ENCODE data around the gene IGF1.
"Not testable (repeated sequence)": the region's sequence is repeated elsewhere in the genome, so short reads cannot be mapped to it uniquely, and the experiment has no call there.

Gene IGF1

DNA sequence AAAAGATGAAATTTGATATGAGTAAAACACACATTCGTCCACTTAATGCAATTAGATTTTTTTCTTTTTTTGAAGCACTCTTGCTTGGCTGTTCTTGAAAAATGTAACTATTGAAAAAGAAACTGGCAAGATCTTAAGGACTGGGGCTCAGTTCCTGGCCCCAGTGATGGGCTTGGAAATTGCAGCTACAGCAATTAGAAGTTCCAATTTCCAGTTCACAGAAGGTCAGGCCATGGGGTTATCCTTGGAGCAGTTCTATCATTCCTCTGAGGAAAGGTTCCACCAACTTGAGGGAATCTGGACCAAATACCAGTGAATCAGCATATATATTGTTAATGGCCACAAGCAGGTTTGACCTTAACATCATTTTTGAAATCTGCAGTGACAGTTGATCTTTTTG lies 18.9 kb downstream of the IGF1 start:
- DNase-seq (ENCODE audit: low read depth) = no peak

DNA sequence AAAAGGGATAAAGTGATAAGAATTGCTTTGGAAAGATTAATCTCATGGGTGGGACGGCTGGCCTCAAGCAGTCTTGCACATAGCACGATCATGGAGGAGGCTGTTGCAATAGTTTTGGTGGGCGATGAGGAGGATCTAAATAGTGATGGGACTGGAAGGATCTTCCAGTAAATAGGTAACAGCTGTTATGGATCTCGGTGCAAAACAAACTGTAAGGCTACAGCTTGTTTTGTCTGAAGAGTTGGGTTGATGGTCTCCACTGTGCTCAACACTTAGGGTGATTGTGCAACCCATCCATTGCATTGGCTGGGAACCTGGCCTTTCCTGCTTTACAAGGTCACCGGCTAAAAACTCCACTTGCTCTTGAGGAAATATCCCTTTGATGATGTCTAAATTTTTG lies 21.0 kb downstream of the IGF1 start:
- DNase-seq (ENCODE audit: low read depth) = no peak

DNA sequence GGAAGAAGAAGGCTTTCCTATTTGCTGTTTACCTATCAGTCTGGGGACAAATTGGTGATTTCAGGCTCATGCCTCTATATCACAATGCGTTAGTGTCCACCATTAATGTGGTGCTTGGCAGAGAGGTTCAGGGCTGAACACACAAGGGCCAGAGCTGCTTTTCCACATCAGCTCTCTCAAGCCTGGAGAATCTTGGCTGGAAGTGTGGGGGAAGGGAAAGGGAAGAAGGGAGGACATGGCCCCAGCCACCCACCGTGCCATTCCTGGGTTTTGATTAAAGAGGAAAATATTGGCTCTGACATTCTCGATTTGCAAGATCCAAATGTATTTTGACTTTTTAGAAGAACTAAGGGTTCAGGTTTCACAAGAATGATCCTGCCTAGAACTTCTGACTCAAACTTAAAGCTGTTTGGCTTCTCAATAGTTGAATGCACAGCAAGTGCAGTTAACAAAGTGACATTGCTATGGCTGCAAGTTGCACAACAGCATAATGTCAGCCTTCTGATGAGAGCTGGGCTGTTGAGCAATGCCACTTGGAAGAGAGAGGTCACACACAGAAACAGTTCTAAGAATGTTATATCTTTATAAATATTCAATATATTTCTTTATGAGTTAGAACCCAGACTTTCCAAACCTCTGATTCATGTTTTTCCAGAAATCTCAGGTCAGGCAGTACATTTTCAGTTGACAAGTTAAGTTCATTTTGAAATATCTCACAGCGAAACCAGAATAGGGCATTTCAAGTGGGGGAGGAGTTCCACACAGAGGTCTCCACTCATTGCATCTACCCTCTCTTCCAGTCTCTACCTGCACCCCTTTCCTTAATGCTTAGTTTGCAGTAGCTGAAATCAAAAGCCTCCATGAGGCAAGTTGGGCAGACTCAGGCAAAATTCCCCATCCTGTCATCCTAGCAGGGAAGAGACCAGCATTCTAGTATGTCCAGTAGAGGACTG lies 25.3 kb downstream of the IGF1 start:
- no peak for DNase-seq (ENCODE audit: low read depth)

DNA sequence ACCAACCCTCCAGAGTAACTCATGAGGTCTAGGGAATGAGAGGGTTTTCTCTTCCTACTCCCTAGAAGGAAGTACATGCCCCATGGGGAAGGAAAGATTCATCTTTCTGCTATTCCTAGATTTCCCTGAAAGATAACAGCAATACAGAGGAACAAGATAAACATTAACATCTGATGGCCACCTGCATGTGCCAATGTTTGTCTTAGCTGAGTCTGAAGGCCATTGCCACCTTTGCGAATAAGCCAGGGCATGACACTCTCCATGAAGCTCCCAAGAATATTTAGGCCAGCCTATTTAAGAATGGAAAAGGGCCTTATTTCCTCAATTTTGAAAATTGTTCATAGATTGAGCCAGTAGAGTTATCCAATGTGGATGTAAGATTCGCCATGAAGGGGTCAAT lies 26.0 kb downstream of the IGF1 start:
- DNase-seq (ENCODE audit: low read depth) = no peak

DNA sequence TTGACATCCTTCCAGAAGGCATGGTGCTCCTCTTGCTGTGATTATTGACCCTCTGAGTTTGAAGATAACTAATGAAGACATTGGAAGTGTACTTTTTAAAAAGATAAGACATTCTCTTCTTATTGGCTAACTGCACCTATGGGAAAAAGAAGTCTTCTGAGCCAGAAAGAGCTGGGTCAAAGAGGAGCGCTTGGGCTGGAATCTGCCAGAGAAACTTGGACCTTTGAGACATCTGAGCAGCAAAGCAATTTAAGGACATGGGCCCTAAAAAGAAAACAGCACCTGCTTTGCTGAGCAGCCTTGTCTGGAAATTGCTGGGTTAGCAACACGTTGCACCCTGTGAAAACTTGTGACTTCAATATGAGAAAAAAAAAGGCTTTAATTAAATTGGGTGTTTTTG lies 27.8 kb downstream of the IGF1 start:
- no peak for DNase-seq (ENCODE audit: low read depth)

DNA sequence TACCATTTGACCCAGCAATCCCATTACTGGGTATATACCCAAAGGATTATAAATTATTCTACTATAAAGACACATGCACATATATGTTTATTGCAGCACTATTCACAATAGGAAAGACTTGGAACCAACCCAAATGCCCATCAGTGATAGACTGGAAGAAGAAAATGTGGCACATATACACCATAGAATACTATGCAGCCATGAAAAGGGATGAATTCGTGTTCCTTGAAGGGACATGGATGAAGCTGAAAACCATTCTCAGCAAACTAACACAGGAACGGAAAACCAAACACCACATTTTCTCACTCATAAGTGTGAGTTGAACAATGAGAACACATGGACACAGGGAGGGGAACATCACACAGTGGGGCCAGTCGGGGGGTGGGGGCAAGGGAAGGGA lies 31.3 kb downstream of the IGF1 start:
- DNase-seq (ENCODE audit: low read depth) = not testable (repeated sequence)

DNA sequence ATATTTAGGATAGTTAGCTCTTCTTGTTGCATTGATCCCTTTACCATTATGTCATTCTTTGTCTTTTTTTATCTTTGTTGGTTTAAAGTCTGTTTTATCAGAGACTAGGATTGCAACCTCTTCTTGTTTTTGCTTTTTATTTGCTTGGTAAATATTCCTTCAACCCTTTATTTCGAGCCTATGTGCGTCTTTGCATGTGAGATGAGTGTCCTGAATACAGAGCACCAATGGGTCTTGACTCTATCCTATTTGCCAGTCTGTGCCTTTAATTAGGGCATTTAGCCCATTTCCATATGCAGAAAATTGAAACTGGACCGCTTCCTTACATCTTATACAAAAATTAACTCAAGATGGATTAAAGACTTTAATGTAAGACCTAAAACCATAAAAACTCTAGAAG lies 32.9 kb downstream of the IGF1 start:
- not testable (repeated sequence) for DNase-seq (ENCODE audit: low read depth)

DNA sequence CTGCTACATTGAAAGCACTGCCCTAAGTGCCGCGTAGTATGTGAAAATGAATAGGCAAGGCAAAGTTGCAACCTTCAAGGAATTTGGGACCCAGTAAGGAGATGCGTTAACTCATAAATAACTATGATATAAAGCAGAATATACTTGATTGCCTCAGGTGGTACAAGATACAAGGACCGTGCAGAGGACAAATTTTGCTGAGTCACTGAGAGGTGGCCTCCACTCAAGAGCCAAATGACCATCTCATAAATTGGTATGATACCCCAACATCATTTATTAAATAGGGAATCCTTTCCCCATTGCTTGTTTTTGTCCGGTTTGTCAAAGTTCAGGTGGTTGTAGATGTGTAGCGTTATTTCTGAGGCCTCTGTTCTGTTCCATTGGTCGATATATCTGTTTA lies 35.7 kb downstream of the IGF1 start:
- DNase-seq (ENCODE audit: low read depth) = no peak

DNA sequence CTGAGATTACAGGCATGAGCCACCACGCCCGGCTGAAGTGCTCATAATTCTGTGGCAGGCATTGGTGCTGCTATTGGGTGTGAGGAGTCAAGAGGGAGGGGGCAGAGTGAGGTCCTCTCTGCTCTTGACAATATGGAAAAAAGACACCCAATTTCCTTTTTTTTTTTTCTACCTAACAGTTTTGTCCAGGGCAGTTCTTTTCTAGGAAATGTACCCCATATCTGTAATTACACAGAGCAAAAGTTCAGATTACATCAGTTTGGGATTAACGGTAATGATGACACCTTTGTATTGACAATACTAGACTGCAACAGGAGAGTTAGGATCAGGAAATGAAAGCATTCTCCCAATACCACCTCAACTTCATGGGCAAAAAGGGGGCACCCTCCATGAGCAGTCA lies 36.3 kb downstream of the IGF1 start:
- DNase-seq (ENCODE audit: low read depth) = no peak

DNA sequence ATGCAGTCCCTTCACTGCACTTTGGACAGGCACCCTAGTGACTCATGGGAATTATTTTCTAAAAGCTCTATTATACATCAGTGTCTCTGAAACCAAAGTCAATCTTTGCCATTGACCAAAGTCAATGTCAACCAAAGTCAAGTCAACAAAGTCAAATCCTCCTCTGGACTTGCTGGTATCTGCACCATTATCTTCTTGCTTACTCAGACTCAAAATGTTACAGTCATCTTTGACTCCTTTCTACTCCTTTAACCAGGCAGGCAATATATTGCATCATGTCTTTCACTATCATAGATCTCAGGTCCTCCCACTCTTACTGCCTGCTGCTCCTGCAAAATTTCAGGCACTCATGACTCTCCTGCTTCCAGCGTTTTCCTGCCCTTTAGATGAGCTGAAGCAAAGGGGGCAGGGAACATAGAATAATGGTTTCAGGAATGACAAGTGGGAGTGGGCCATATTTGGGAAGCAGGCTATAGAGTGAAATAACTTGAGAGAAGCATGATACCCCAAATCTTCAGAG lies 39.2 kb downstream of the IGF1 start:
- DNase-seq (ENCODE audit: low read depth) = no peak

DNA sequence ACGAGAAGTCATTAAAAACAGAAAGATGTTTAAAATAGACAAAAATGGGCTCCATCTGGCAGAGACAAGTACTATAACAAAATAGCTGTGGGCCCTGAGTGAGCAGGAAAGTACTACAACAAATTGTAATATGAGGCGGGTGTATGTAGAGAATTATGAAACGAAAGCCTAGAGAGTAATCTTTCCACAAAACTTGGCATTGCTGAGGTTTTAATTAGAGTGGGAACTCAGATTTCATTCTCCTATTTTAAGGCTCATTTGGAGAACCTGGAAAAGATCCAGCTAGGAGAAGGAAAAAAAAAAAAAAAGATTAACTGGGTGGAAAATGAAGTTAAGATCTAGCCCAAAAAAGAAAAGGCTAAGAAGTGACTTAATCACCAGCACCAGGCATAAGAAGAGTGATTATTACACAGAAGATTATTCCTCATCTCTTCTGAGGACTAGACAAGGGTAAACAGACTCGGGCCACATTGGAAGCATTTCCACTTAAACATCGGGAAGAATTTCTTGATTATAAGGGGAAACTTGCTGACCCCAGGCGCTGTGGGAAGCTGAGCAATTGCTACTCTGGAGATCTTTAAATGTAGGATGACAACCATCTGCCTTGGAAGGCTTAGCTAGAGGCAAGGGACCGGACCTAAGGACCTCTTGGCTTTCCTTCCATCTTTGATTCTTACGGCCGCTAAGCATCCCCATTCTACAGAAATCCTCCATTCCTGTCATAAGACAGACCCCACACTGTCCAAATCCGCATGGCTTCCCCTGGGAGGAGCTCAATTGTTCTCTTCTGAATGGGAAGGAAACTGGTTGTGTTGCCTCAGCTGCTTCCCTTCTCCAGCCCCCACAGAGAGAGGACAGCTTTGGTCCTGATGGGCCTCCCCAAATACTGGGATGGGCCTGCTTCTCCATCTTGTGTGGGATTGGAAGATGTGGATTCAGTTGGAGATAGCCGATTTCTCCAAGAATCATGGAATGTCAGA lies 40.6 kb downstream of the IGF1 start:
- no peak for DNase-seq (ENCODE audit: low read depth)

DNA sequence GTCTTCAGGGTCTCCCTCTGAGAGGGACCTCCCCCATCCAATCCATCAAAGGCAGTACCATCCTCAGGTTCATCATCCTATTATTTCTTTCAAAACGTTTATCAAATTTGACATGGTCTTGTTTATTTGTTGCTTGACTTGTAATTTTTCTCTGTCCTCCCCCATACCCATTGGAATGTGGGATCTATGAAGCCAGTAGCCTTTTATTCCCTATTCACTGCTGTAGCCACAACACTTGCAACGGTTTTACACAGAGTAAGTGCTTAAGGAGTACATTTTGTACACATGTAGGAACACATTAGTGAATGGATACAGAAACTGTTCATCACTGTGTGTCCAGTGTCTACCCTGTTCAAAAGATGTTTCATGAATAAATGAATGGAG lies 41.5 kb downstream of the IGF1 start:
- no peak for DNase-seq (ENCODE audit: low read depth)

DNA sequence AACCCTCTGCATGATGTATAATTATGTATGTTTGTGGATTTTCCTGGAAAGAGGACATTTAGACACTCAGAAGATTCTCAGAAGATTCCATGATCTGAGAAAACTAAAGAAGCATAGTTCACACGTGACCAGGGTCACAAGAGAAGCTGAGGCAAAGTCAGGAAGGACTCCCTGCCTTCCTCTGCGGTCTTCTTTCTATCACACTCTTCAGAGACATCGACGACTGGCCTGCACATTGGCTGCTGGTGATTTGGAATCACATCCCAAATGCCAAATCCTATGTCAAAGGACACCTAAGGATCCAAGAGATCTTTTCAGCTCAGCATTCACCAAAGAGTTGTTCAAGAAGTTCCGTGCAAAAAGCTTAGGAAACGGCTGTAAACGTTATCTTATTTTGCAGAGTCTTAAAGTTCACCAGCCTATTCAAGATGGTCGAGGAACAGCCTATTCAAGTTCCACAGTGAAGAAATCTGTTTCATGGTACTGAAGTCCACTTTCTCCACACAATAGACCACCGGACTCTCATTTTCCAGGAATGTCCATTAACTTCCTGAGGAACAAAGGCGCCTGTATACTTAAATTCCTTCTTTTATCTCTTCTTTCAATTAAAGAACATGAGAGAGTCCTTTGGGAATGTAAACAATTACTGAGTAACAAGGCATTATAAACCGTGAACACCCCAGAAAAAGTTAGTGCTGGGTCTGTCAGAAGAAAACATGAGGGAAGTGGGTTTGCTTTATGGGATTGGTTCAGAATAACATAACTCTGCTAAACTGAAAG lies 42.1 kb downstream of the IGF1 start:
- no peak for DNase-seq (ENCODE audit: low read depth)

DNA sequence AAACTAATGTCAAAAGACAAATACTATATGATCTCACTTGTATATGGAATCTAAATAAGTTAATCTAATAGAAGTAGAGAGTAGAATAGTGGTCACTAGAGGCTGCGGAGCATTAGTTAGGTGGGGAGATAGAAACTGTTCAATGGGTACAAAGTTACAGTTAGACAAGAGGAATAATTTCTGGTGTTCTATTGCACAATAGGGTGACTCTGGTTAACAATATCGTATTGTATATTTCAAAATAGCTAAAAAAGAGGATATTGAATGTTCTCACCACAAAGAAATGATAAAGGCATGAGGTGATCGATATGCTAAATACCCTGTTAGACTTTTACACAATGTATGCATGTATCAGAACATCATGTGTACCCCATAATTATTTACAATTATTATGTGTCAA lies 42.9 kb downstream of the IGF1 start:
- no peak for DNase-seq (ENCODE audit: low read depth)

DNA sequence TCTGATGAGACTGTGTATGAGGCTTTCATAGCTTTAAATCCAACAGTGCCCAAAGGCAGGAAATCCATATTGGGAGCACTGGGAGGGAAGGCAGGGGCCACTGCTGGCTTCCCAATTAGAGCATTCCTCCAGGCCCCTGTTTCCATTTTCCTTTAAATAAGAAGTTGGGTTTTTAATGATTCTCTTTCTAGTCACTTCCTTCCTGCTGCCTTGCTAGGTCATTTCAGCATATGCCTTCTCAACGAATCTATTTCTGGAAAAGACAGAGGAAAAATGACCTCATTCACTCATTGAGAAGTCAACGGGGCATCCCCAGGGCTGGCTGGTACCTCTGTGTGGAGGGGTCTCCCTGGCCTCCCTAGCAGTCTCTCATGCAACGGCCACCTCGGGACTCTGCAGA lies 43.5 kb downstream of the IGF1 start:
- no peak for DNase-seq (ENCODE audit: low read depth)

DNA sequence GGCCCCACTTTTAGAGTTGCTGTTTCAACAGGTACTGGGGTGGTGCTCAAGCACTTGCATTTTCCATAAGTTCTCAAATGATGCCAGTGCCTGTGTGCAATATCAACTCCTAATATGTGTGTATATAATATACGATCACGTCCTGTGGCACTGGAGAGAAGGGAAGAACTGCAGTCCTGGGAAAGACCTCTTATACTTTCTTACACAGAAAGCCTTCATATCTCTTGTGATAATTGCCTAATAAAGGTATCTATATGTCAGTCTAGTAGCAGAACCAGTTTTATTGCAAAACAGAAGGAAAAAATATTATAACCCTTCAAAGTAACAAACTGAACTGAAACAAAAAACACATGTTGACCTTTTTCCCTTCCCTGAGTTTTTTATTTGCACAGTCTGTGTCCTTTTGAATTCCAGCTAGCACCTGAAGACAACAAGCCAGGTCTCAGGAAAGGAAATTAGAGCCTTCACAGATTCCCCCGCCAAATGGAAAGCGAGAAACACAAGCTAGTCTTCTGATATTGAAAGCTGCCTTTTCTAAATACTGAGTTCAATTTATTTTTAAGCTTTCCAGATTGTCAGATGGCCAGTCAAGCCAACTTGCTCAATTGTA lies 44.4 kb downstream of the IGF1 start:
- no peak for DNase-seq (ENCODE audit: low read depth)

DNA sequence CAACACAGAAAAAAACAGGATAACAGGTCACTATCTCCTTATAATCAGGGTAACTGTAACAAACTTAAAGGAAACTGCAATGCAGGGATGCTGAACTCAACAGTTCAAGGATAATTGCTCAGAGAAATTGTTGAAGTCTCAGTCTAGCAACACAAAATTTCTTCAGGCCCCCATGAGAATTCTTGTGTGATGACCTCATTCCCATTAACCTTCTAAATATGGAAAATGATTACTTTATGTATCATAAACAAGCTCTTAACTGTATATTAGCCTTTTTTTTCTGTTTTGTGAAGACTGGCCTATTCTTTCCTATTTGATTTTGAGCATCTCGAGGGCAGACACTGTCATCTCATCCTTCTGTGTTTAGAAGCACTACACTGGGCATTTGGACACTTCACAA lies 47.1 kb downstream of the IGF1 start:
- no peak for DNase-seq (ENCODE audit: low read depth)

DNA sequence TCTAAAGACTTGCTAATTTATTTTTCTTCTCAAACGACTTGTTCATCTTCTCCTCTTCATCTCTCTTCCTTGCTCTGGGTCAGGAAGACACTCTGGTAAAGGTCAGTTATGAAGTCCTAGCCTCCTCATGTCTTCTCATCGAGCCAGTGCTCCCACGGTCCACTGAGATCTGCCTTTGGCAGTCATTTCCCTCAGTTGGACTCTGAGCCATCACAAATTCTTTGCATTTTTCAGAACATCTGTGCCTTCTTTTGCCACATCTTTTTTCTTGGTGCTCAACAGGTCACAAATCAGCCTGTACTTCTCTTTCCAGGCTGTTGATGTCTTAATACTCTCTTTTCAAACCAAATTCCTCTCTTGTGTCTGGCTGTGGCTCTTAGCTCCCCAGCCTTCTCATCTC lies 49.7 kb downstream of the IGF1 start:
- DNase-seq (ENCODE audit: low read depth) = no peak

DNA sequence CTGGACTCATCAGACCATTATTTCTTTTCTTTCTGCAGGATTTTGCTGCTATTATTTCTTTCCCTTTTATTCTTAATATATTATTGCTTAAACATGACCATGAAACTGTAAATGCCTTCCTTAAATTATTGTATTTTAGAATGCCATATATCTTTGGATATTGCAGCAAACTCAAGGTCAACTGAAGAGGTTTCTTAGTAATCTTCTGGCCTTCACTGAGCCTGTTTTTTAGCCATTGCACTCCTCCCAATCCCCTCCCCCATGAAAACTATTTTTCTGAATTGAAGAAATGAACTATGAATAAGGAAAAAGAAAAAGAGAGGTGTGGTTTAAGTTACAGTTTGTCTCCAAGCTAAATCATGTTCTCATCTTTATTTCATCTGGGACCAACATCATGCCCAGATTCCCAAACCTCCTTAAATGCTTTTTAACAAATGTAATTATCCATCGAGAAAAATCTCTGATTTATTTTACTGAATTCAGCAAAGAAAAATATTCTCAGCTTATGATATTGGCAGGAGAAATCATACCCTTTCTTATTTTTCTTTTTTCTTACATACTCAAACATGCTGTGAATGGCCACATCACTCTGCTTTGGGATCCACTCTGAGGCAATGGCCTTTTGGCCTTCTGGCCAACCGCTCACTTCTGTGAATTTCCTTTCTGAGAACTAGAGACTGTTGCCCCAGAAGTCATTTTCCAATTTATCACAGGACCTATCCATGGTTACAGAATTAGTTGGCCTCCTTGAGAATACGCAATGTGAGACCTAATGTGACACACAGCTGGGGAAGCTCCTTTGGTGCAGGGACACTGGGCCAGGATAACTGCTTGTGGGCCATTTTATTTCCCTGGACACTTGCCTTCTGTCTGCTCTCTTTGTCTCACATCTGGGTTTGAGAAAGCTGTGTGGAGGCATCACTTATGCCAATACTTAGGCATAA lies 50.9 kb downstream of the IGF1 start:
- DNase-seq (ENCODE audit: low read depth) = no peak

DNA sequence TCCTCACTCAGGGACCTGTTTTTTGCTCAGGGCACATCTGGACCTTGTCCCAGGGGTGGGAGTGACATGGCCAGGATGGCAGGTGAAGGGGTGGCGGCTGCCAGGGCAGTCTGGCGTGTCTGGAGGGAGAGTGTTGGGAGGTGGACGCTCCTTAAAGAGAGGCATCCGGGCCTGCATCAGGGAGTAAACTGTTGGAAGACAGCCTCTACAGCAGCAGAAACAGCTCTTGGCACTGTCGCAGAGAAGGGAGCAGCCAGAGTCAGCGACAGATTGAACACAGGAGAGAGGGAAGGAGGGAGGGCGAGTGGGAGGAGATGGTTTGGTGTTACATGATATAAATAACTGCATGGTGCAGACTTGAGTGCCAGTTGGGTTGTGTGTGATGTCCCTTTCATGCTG lies 52.8 kb downstream of the IGF1 start:
- no peak for DNase-seq (ENCODE audit: low read depth)
